Measurements from ENCODE around the gene ZNF280B. TPM values are rescaled to one million over a fixed set of nuclear protein-coding genes. Genes with fewer than 3 reads are reported as not detected.

ZNF280B gene
- total RNA-seq, 1 experiment from 2014 or later = 5.5 TPM

DNA sequence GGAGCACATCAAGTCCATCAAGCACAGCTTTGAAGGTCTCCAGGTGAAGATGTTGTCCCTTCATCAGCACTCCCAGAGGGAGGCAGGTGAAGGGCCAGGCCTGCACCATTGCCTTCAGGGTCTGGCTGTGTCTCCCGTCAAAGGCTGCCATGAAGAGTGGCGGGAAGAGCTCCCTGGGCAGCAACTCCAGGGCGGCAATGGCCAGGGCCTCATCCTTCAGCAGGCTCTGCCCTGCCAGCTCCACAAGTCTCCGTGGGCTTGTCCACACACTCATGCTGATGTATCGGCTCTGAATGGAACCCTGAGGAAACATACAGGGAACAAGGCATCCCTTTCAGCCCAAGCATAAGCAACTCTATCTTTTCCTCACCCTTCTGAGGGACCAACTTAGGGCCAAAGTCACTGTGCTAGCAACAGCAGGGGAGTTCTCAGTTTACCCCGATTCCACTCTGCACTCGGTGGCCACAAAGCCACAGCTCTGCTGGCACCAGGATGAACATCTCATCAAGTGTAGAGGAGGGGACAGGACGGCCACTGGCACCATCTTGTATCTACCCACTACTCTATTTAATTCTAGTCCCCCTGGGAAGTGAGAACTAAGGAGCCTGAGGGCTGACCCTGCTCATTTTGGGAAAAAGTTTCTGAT is 42.4 kb upstream of the ZNF280B start:
- Histone ChIP-seq H3K36me3 (ENCODE audit: control insufficient read depth in 1 of 2, insufficient read depth in 2 of 2, low read length in 2 of 2) (peaks cover 5 to 6% of the 10 kb centered on the region in 2 experiments; a peak in 1 of 4 replicates), H3K9me2 (ENCODE audit: insufficient read depth) (no peaks in the 10 kb centered on the region), H3K4me1 (ENCODE audit: control insufficient read depth in 1 of 2, insufficient read depth in 2 of 2, low read length in 2 of 2) (no peaks in the 10 kb centered on the region), H4K20me1 (ENCODE audit: insufficient read depth) (no peaks in the 10 kb centered on the region), H3K4me3 (replicated peaks in 1 of 2; ENCODE audit: low read depth in 1 of 2, low read length in 2 of 2) (no peak overlapping the region), H3K27ac (ENCODE audit: low read depth, low read length) (no peak overlapping the region), H3K27me3 (ENCODE audit: insufficient read depth, low read length) (no peaks in the 10 kb centered on the region), H3K4me2 (ENCODE audit: low read length) (no peak overlapping the region), H3K9me3 (ENCODE audit: control insufficient read depth in 1 of 2, insufficient read depth in 1 of 2, low read depth in 1 of 2, low read length in 2 of 2) (no peaks in the 10 kb centered on the region), H3K79me2 (ENCODE audit: insufficient read depth, low read length) (no peaks in the 10 kb centered on the region), H2AFZ (ENCODE audit: low read depth, low read length, poor library complexity, severe bottlenecking) (no peak overlapping the region), H3K9ac (ENCODE audit: low read length) (no peak overlapping the region)
- DNase-seq (ENCODE audit: low read depth, low spot score) (no peak), ATAC-seq (no peak)
- TF ChIP-seq YY1 (IDR thresholded peaks at IDR 0.05; ENCODE audit: extremely low read depth, insufficient replicate concordance, low read depth, low read length) = no peak
- TF ChIP-seq CTCF (IDR thresholded peaks at IDR 0.05 in 2 of 3, conservative IDR thresholded peaks at IDR 0.05 in 1 of 3; ENCODE audit: borderline replicate concordance in 1 of 3, insufficient read depth in 1 of 3, low read depth in 2 of 3, low read length in 2 of 3) = no peak
- no peak for TF ChIP-seq SIN3A (IDR thresholded peaks at IDR 0.05; ENCODE audit: low read depth)
- TF ChIP-seq ZFX (IDR thresholded peaks at IDR 0.05) = no peak
- TF ChIP-seq CBX3 (IDR thresholded peaks at IDR 0.05; ENCODE audit: low read depth) = no peak
- TF ChIP-seq FOSL1 (IDR thresholded peaks at IDR 0.05; ENCODE audit: low read depth) = no peak
- no peak for TF ChIP-seq CEBPB (IDR thresholded peaks at IDR 0.05; ENCODE audit: low read depth)
- TF ChIP-seq REST (IDR thresholded peaks at IDR 0.05; ENCODE audit: low read depth) = no peak
- no peak for TF ChIP-seq ZBTB33 (IDR thresholded peaks at IDR 0.05; ENCODE audit: extremely low read depth, insufficient replicate concordance, low read length)
- TF ChIP-seq SRF (IDR thresholded peaks at IDR 0.05; ENCODE audit: low read depth) = no peak
- no peak for TF ChIP-seq TCF7L2 (IDR thresholded peaks at IDR 0.05; ENCODE audit: borderline replicate concordance, extremely low read depth, insufficient read depth, insufficient read length)
- TF ChIP-seq RAD21 (IDR thresholded peaks at IDR 0.05; ENCODE audit: low read depth) = no peak
- TF ChIP-seq ATF3 (IDR thresholded peaks at IDR 0.05) = no peak
- TF ChIP-seq JUND (IDR thresholded peaks at IDR 0.05) = no peak
- CTCF ChIA-PET = no interaction called here
- POLR2A ChIA-PET = no interaction called here
- RAD21 ChIA-PET (ENCODE audit: low non-redundant PET in 1 of 2, low total read pairs in 2 of 2, uncharacterized antibody in 2 of 2, unreplicated experiment in 2 of 2) = no interaction called here
- BruUV-seq (replicated peaks) = no TSS peak
- intact Hi-C loops (cut with micrococcal nuclease) = no loop called here

Measured in HCT116 (cell line).